Aorta (tissue), 5 donors: ENCODE data around the gene ING5. TPM values are rescaled to one million over a fixed set of nuclear protein-coding genes. Genes with fewer than 3 reads are reported as not detected.

ENCODE experiments used
- ATAC-seq: fragments of 200-7000 bp; cut with Tn5 transposase; one replicate; pipeline ENCODE4 v1.9.1; 2022; ENCODE audit warnings: moderate library complexity; ENCODE audit not compliant: low FRiP score
- DNase-seq, 2 donors: peaks; one replicate each; pipeline ENCODE4 v3.0.0-alpha.2; 2020
- H3K27ac ChIP-seq, 2 donors: one replicate each; pipeline ENCODE4 v1.5.1; 2013; ENCODE audit warnings: low read length in 2 of 2, mild to moderate bottlenecking in 2 of 2, moderate library complexity in 2 of 2, control low read depth in 1 of 2, inconsistent platforms in 1 of 2, low read depth in 1 of 2
- H3K27me3 ChIP-seq, 2 donors: one replicate each; pipeline ENCODE4 v1.6.1; 2013; ENCODE audit warnings: control low read depth in 1 of 2, low read length in 1 of 2, mild to moderate bottlenecking in 1 of 2, moderate library complexity in 1 of 2; ENCODE audit not compliant: insufficient read depth in 2 of 2, control insufficient read depth in 1 of 2
- H3K36me3 ChIP-seq, 2 donors: one replicate each; pipeline ENCODE4 v1.6.1; 2013; ENCODE audit warnings: control low read depth in 1 of 2, low read length in 1 of 2, mild to moderate bottlenecking in 1 of 2; ENCODE audit not compliant: insufficient read depth in 2 of 2, control insufficient read depth in 1 of 2
- H3K4me1 ChIP-seq, 2 donors: one replicate each; pipeline ENCODE4 v1.6.1; 2013; ENCODE audit warnings: low read length in 2 of 2, control low read depth in 1 of 2, mild to moderate bottlenecking in 1 of 2, moderate library complexity in 1 of 2; ENCODE audit not compliant: insufficient read depth in 2 of 2, control insufficient read depth in 1 of 2
- H3K4me3 ChIP-seq, 2 donors: one replicate each; pipeline ENCODE4 v1.5.1; 2013; ENCODE audit warnings: low read length in 2 of 2, control low read depth in 1 of 2, mild to moderate bottlenecking in 1 of 2
- H3K9me3 ChIP-seq: one replicate; pipeline ENCODE4 v1.6.1; 2013; ENCODE audit warnings: mild to moderate bottlenecking, low read length; ENCODE audit not compliant: control insufficient read depth
- WGBS, 2 donors: extraction: QIAGEN DNeasy Blood & Tissue Kit; methylation state at CpG; one replicate each; pipeline ENCODE4 v1.1.7; 2013; 5-methylcytosine and 5-hydroxymethylcytosine counted together
- intact Hi-C, 2 donors: fragments of 100-400 bp; cut with DNase I; formaldehyde crosslinking; loops; one replicate each; pipeline versions ENCODE4 v1.14.2 to v1.15.0; 2022
- polyA plus RNA-seq, 2 donors: library from polyadenylated mRNA; stranded (reverse); fragments of 200-250 nt; gene quantifications; one replicate each; pipeline ENCODE4 v1.2.3, GENCODE V29; 2013
- total RNA-seq, 2 donors: library from RNA; stranded (reverse); fragmentation: NEBNext Ultra II Directional; extraction: Animal tissue kit (Norgen Biotek cat#: 25700); gene quantifications; one replicate each; pipeline ENCODE4 v1.2.1, GENCODE V29; 2021
- donor health status: healthy with polysubstance abuse.
- donor health status: Bipolar disorder and iron deficiency.
- donor health status: DM: no; HTN: no; CAD: no.
- donor health status: DM: no; HTN: no; CAD: no.
- donor health status: DM: yes; HTN: yes; CAD: no.

Gene ING5
- total and polyA plus RNA-seq, 4 donors = 11.9 to 51.7 (median 31.2) TPM

DNA sequence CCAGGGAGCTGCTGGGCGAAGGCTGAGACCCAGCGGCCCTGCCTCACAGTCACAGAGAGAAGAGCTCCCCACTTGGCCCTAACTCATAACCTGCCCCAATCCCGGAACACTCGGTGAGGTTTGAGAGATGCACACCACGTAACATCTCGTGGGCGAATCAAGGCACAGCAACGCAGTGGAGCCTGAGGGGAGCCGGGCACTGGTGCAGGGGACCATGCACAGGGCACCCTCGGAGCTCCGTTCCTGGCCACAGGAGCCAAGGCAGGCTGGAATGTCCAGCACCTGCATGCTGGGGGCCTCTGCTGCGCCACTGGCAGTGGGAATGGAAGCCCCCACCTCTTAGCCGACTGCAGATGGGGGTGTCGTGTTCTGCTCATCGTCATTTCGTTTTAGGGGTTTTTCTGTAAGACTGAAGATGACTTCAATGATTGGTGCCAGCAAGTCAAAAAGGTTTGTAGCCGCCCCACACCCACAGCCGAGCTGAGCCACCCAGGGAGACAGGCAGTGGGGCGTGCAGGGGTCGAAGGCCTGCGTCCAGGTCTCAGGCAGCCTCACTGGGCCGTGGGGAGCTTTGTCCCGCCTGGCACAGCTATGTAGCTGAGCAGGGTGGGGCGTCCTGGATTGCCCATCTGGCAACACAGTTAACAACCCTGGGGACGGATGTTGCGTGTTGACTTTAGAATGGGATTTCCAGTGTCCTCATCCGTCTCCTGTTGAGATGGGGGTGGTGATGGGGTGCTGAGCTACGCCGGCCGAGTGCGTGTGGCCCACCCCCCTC, 31.3 kb upstream of the ING5 start:
- Histone ChIP-seq H3K36me3 (peaks cover 0 to 1% of the 10 kb centered on the region in 2 donors), H3K4me3 (no peak overlapping the region), H3K4me1 (no peaks in the 10 kb centered on the region), H3K9me3 (no peaks in the 10 kb centered on the region), H3K27ac (no peak overlapping the region), H3K27me3 (no peaks in the 10 kb centered on the region)
- no peak for DNase-seq
- intact Hi-C loops = no loop called here
- ATAC-seq = no peak
- 89% methylated on average over 31 of the region's 31 CpGs for WGBS, 2 donors

DNA sequence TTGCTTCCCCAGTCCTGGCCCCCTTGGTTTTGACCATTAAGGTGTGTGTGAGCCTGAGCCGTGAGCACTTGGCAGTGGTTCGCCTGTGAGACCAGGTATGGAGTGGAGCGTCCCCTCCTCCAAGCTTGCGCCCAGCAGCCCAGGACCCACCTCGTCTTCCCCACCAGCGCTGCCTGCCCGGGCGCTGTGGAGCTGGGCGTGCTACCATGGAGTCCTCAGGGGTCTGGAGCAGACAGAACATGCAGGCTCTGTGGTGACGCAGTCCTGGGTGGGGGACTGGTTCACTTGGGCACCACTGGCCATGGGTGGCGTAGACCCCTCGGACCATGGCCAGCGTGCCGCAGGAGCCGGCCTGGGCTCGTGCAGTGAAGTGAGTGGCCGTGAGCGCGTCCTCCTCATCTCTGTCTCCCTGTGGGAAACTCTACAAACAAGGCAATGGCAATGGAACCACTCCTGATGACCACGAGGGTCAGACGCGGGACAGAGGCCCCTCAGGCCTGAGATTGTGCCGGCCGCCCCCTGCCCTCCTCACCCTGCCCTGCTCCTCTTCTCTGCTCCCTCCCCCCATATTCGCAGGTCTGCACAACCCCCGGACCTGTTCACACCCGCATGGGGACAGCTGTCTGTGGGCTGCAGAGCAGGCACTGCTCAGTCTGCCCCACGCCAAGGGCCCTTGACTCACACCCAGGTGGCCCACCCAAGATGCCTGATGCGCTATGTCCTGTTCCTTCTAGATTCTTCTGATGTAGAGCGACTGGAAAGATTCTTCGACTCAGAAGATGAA, 30.2 kb upstream of the ING5 start:
- intact Hi-C loops = no loop called here
- 92% methylated on average over 31 of the region's 31 CpGs for WGBS, 2 donors
- Histone ChIP-seq H3K36me3 (peaks cover 0 to 1% of the 10 kb centered on the region in 2 donors), H3K27me3 (no peaks in the 10 kb centered on the region), H3K4me1 (no peaks in the 10 kb centered on the region), H3K9me3 (no peaks in the 10 kb centered on the region), H3K4me3 (no peak overlapping the region), H3K27ac (no peak overlapping the region)
- DNase-seq (no peak), ATAC-seq (no peak)

DNA sequence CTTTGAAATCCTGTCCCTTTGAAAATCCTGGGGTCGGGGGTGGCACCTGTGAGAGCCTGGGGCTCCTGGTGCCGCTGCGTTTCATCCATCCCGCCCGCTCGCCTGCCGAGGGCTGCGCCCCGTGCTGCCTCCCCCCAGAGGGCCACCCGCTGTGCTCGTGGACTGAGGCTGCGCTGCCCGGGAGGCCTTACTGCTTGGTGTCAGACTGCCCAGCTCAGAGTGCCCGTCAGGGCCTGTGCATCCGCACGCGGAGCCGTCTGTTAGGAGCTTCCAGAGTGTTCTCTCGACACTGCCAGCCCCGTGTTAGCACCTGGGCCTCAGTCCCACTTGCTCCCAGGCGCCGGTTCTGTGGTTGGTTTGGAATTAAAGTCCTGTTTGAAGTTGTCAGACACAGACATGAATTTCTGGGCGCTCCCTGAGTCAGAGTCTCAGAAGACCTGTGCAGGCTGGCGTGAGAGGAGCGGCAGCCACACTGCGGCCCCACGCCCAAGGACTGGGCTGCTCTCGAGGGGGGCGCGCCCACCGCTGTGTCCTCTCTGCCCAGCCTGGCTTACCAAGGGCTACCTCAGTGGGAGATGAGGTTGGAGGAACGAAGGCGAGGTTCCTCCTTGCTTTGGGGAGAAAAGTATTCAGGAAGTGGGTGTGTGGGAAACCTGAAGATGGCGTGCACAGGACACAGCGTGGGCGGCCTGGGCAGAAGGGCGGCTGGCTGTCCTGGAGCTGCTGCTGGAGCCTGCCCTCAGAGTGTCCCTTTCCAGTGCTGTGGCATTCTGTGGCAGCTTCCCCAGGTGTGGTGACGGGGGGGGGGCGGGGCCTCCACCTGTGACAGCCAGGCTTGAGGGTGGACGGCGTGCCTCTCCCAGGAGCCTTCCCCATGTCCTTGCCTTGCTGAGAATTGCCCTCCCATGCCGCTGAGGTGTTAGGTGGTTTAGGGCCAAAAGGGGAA, 29.3 kb upstream of the ING5 start:
- no peak overlapping the region for H3K4me3 ChIP-seq
- no peaks in the 10 kb centered on the region for H3K9me3 ChIP-seq
- 92 to 93% methylated on average over 41 to 42 of the region's 42 CpGs for WGBS, 2 donors
- intact Hi-C loops = no loop called here
- ATAC-seq (no peak), DNase-seq (no peak)
- H3K27me3 ChIP-seq = no peaks in the 10 kb centered on the region
- no peak overlapping the region for H3K27ac ChIP-seq
- H3K36me3 ChIP-seq = peaks cover 0 to 1% of the 10 kb centered on the region in 2 donors
- no peaks in the 10 kb centered on the region for H3K4me1 ChIP-seq

DNA sequence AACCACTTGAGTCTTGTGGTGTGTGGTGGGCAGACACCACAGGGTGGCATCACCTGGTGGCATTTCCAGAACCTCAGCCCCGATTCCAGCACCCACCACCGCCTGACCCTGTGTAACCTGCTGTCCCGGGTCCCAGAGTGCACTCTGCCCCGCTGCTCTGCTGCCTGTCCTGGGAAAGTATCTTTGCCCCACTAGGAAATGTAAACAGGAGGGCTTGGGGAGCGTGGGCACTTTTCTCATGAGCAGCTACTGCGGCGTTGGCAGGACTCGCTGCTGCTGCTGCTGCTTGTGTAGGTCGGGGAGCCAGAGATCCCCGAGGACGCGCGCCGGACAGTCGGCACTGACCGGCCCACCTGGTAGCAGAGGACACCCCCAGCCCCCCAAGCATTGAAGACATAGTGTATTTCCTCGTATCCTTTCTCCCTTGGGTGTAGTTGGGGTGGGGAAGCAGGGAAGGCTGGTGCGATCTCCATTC, 28.6 kb upstream of the ING5 start:
- intact Hi-C loops = no loop called here
- no peaks in the 10 kb centered on the region for H3K27me3 ChIP-seq
- 91 to 92% methylated on average over 17 to 18 of the region's 18 CpGs for WGBS, 2 donors
- no peak overlapping the region for H3K4me3 ChIP-seq
- H3K36me3 ChIP-seq = peaks cover 0 to 1% of the 10 kb centered on the region in 2 donors
- H3K4me1 ChIP-seq = no peaks in the 10 kb centered on the region
- DNase-seq (no peak), ATAC-seq (no peak)
- H3K27ac ChIP-seq = no peak overlapping the region
- no peaks in the 10 kb centered on the region for H3K9me3 ChIP-seq

DNA sequence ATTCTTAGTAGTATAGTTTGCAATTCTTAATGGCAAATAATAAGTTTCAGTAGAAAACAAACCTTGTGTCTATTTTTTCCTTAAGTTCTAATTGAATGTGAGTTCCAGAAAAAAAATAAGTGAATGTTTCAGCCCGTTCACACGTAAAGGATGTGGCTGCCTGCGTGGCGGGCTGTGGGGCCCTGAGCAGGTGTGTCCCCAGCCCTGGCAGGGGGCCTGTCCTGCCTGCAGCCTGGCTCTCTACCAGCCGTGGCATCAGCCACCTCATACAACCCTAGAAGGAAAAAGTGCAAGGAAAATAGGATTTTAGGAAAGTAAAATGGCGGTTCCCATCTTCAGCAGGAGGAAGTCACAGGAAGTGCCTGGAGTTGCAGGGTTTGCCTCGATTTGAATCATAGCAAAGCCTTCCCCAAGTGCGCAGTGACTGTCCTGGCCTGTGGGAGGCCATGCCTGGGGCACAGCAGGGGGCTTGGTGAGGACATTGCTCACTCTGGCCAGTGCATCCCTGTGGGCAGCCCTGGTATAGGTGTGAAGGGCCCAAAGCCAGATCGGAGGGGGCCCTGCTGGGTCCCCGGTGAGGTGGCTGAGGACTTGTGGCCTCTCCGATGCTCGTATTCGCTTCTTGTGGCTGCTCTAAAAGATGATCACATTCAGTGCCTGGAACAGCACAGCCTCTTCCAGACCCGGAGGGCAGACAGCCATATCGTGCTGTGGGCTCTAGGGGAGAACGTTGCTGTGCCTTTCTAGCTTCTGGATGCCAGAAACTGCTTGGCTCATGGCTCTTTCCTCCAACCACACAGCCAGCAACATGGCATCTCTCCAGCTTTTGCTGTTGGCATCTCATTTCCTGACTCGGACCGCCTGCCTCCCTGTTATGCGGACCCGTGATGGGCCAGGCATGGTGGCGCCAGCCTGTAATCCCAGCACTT, 27.8 kb upstream of the ING5 start:
- no peak overlapping the region for H3K27ac ChIP-seq
- intact Hi-C loops = no loop called here
- DNase-seq (no peak), ATAC-seq (no peak)
- peaks cover 0 to 1% of the 10 kb centered on the region in 2 donors for H3K36me3 ChIP-seq
- WGBS, 2 donors = 46 to 52% methylated on average over 21 of the region's 21 CpGs
- no peak overlapping the region for H3K4me3 ChIP-seq
- H3K9me3 ChIP-seq = no peaks in the 10 kb centered on the region
- H3K27me3 ChIP-seq = no peaks in the 10 kb centered on the region
- H3K4me1 ChIP-seq = no peaks in the 10 kb centered on the region

DNA sequence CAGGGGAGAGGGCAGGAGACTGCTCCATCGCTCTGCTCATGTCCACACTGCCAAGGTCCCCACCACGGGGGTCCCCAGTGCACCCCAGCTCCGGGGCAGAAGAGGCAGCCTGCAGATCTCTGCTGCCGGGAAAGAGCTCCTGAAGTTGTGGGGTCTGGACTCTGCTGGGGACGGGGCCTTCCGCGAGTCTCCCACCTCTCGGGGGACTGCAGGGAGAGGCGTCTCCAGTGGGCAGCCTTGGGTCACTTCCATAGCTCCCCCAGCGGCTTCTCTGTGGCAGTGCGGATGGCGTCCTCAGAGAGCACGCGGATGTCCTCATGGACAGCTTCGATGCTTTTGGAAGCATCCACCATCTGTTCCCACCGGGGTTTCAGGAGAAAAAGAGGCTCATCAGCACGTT, 26.0 kb upstream of the ING5 start:
- no peak for DNase-seq
- ATAC-seq = no peak
- Histone ChIP-seq H3K4me1 (no peaks in the 10 kb centered on the region), H3K36me3 (peaks cover 0 to 1% of the 10 kb centered on the region in 2 donors), H3K9me3 (no peaks in the 10 kb centered on the region), H3K4me3 (no peak overlapping the region), H3K27ac (no peak overlapping the region), H3K27me3 (no peaks in the 10 kb centered on the region)
- intact Hi-C loops = no loop called here
- 81 to 89% methylated on average over 17 of the region's 17 CpGs for WGBS, 2 donors

DNA sequence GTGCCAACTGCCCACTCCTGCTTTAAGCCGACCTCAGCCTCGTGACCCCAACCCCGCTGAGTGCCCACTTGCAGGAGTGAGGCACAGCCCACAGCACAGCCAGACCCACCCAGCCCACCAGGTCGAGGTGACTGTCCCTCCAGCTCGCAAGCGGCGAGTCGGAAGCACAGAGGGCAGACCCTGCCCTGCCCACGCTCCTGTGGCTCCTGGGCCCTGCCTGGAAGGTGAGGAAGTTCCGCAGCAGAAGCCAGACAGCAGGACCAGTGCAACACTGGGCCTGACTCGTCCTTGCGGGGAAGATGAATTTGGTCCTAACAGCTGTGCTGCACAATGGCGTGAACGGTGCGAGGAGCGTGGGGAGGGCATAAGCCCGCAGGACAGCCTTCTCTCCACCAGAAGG, 25.2 kb upstream of the ING5 start:
- H3K9me3 ChIP-seq = no peaks in the 10 kb centered on the region
- ATAC-seq = no peak
- no peak overlapping the region for H3K27ac ChIP-seq
- DNase-seq = no peak
- 90 to 93% methylated on average over 17 of the region's 17 CpGs for WGBS, 2 donors
- H3K36me3 ChIP-seq = peaks cover 0 to 1% of the 10 kb centered on the region in 2 donors
- H3K4me3 ChIP-seq = no peak overlapping the region
- H3K4me1 ChIP-seq = no peaks in the 10 kb centered on the region
- intact Hi-C loops = no loop called here
- H3K27me3 ChIP-seq = no peaks in the 10 kb centered on the region
